ENCODE measurements around the gene RNF126. TPM values are rescaled to one million over a fixed set of nuclear protein-coding genes. Genes with fewer than 3 reads are reported as not detected.

Gene RNF126
- total RNA-seq, 1 experiment from 2014 or later: 61.2 TPM

DNA sequence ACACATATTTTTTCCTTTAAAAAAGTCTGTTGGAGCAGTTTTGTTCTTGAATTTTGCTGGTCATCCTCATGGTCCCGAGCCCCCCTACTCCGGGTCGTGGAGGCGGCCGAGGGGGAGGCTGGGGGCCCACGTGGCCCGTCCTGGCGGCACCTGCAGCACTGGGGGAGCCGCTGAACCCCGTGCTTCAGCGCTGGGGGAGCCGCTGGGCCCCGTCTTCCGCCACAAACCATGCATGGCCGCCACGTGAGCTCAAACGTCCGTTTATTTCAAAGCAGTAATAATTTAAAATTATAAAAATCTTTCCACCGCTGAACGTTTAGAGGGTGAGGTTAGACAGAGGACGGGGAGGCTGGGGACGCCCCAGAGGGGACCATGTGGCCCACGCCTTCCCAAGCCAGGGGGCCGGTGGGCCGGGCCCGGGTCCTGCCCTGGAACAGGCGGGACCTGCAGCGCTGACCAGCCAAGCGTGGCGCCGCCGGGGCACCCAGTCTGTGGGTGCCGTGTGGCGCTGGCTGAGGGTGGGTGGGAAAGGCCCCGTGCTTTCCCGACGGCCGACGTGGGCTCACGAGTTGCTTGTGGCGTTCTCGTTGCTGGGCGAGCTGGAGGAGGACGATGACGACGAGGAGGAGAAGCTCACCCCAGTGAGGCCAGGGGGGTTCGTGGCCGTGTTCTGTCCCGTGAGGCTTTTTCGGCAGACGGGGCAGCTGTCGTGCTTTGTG is 15.3 kb downstream of the RNF126 start:
- DNase-seq (ENCODE audit: low read depth, low spot score): no peak
- H3K4me3 ChIP-seq (ENCODE audit: low read depth in 2 of 2, low read length in 2 of 2): no peak overlapping the region
- BruUV-seq (replicated peaks): TSS peak; percentile 85
- in situ Hi-C loops (cut with HindIII; ENCODE audit: low pct_unique_long_range_greater_than_20kb, low sequenced_read_pairs) (no loop called here), intact Hi-C loops (cut with micrococcal nuclease; ENCODE audit: unreplicated experiment) (no loop called here)
- CTCF ChIA-PET: no interaction called here
- POLR2A ChIA-PET: no interaction called here
- no peak for TF ChIP-seq SIN3A (IDR thresholded peaks at IDR 0.05; ENCODE audit: borderline replicate concordance, insufficient read depth, low read depth, low read length)
- TF ChIP-seq, protein P1, sequence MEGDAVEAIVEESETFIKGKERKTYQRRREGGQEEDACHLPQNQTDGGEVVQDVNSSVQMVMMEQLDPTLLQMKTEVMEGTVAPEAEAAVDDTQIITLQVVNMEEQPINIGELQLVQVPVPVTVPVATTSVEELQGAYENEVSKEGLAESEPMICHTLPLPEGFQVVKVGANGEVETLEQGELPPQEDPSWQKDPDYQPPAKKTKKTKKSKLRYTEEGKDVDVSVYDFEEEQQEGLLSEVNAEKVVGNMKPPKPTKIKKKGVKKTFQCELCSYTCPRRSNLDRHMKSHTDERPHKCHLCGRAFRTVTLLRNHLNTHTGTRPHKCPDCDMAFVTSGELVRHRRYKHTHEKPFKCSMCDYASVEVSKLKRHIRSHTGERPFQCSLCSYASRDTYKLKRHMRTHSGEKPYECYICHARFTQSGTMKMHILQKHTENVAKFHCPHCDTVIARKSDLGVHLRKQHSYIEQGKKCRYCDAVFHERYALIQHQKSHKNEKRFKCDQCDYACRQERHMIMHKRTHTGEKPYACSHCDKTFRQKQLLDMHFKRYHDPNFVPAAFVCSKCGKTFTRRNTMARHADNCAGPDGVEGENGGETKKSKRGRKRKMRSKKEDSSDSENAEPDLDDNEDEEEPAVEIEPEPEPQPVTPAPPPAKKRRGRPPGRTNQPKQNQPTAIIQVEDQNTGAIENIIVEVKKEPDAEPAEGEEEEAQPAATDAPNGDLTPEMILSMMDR (IDR thresholded peaks at IDR 0.05): no peak
- TF ChIP-seq POLR2AphosphoS5 (IDR thresholded peaks at IDR 0.05; ENCODE audit: low read depth, low read length): no peak
- no peak for TF ChIP-seq TCF7L2 (IDR thresholded peaks at IDR 0.05; ENCODE audit: low read depth, low read length)
- TF ChIP-seq, protein P2, sequence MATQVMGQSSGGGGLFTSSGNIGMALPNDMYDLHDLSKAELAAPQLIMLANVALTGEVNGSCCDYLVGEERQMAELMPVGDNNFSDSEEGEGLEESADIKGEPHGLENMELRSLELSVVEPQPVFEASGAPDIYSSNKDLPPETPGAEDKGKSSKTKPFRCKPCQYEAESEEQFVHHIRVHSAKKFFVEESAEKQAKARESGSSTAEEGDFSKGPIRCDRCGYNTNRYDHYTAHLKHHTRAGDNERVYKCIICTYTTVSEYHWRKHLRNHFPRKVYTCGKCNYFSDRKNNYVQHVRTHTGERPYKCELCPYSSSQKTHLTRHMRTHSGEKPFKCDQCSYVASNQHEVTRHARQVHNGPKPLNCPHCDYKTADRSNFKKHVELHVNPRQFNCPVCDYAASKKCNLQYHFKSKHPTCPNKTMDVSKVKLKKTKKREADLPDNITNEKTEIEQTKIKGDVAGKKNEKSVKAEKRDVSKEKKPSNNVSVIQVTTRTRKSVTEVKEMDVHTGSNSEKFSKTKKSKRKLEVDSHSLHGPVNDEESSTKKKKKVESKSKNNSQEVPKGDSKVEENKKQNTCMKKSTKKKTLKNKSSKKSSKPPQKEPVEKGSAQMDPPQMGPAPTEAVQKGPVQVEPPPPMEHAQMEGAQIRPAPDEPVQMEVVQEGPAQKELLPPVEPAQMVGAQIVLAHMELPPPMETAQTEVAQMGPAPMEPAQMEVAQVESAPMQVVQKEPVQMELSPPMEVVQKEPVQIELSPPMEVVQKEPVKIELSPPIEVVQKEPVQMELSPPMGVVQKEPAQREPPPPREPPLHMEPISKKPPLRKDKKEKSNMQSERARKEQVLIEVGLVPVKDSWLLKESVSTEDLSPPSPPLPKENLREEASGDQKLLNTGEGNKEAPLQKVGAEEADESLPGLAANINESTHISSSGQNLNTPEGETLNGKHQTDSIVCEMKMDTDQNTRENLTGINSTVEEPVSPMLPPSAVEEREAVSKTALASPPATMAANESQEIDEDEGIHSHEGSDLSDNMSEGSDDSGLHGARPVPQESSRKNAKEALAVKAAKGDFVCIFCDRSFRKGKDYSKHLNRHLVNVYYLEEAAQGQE (IDR thresholded peaks at IDR 0.05; ENCODE audit: insufficient read depth in 1 of 2, low read depth in 2 of 2, low read length in 1 of 2): no peak
- H3K36me3 ChIP-seq (ENCODE audit: control insufficient read depth, insufficient read depth, low read length): no peaks in the 10 kb centered on the region; the same call in none of the 2 replicates
- H3K27ac ChIP-seq (ENCODE audit: low read length): no peak overlapping the region
- H3K4me1 ChIP-seq (ENCODE audit: control insufficient read depth, insufficient read depth, low read length): no peaks in the 10 kb centered on the region
- ATAC-seq: no peak
- H3K9me3 ChIP-seq (ENCODE audit: control insufficient read depth, insufficient read depth, low read depth, low read length): no peaks in the 10 kb centered on the region
- no peaks in the 10 kb centered on the region for H3K27me3 ChIP-seq (ENCODE audit: control insufficient read depth, insufficient read depth, low read length)

- DNase-seq (ENCODE audit: low read depth, low spot score) (no peak), ATAC-seq (no peak)
- no peaks in the 10 kb centered on the region; the same call in none of the 2 replicates for H3K36me3 ChIP-seq (ENCODE audit: control insufficient read depth, insufficient read depth, low read length)
- no peak overlapping the region for H3K4me3 ChIP-seq (ENCODE audit: low read depth in 2 of 2, low read length in 2 of 2)
- TF ChIP-seq, protein P1 (IDR thresholded peaks at IDR 0.05): no peak
- no peak for TF ChIP-seq TCF7L2 (IDR thresholded peaks at IDR 0.05; ENCODE audit: low read depth, low read length)
- POLR2A ChIA-PET: no interaction called here
- CTCF ChIA-PET: no interaction called here
- H3K9me3 ChIP-seq (ENCODE audit: control insufficient read depth, insufficient read depth, low read depth, low read length): no peaks in the 10 kb centered on the region
- no peaks in the 10 kb centered on the region for H3K4me1 ChIP-seq (ENCODE audit: control insufficient read depth, insufficient read depth, low read length)
- in situ Hi-C loops (cut with HindIII; ENCODE audit: low pct_unique_long_range_greater_than_20kb, low sequenced_read_pairs): no loop called here
- no peak overlapping the region for H3K27ac ChIP-seq (ENCODE audit: low read length)
- intact Hi-C loops (cut with micrococcal nuclease; ENCODE audit: unreplicated experiment): no loop called here
- no TSS peak for BruUV-seq (replicated peaks)
- H3K27me3 ChIP-seq (ENCODE audit: control insufficient read depth, insufficient read depth, low read length): no peaks in the 10 kb centered on the region
These were observed 16.0 kb downstream of the RNF126 start for GRCh38 chr19:646779-647565.

Data from Panc1 (cell line).